Liver (tissue), 3 donors: ENCODE measurements around the gene SMYD4.

Experiments
- FOXA1 ChIP-seq: IDR thresholded peaks from 2 replicates; pipeline ENCODE4 v1.6.1; 2016; ENCODE audit warnings: antibody characterized with exemption
- RAD21 ChIP-seq, 2 donors: IDR thresholded peaks; 2 replicates each; pipeline ENCODE4 v1.6.1; 2016; ENCODE audit warnings: antibody characterized with exemption in 2 of 2, mild to moderate bottlenecking in 2 of 2
- SP1 ChIP-seq: IDR thresholded peaks from 2 replicates; pipeline ENCODE4 v1.6.1; 2018; ENCODE audit warnings: antibody characterized with exemption, mild to moderate bottlenecking
- TAF1 ChIP-seq: conservative IDR thresholded peaks from 2 replicates; pipeline ENCODE4 v1.6.1; 2016; ENCODE audit warnings: antibody characterized with exemption, mild to moderate bottlenecking
- TF ChIP-seq, protein P1 (sequence below): fragments of 150-350 bp; IDR thresholded peaks from 2 replicates; pipeline ENCODE4 v1.5.1; 2017; ENCODE audit warnings: improper control_type of control experiment, low read depth, low read length; ENCODE audit not compliant: missing input control
- TF ChIP-seq, protein P2 (sequence below): IDR thresholded peaks from 2 replicates; pipeline ENCODE4 v1.6.1; 2016; ENCODE audit warnings: antibody characterized with exemption
- TF ChIP-seq, protein P3 (sequence below): IDR thresholded peaks from 2 replicates; pipeline ENCODE4 v1.6.1; 2016; ENCODE audit warnings: antibody characterized with exemption, mild to moderate bottlenecking
- TF ChIP-seq, protein P4 (sequence below): IDR thresholded peaks from 2 replicates; pipeline ENCODE4 v1.6.1; 2016; ENCODE audit warnings: antibody characterized with exemption
- donor health status: healthy.
- donor health status: healthy.

DNA sequence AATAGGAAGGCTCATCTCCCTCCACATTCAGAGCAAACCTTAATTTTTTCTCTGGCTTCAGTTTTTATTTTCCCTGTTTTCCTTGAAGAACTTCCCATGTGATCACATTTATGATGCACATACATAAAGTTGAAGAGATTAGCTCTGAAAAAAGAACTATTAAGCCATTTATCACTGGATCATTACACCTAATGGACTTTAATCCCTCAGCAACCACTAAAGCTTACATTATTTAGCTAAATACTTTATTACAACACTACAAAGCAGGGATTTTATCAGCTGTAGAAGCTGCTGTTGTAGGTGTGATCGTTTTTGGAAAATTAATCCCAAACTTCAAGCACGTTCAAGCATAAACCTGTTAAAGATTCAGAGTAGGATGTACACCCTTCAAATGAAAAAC, 21.1 kb downstream of the SMYD4 start:
- TF ChIP-seq, protein P1, sequence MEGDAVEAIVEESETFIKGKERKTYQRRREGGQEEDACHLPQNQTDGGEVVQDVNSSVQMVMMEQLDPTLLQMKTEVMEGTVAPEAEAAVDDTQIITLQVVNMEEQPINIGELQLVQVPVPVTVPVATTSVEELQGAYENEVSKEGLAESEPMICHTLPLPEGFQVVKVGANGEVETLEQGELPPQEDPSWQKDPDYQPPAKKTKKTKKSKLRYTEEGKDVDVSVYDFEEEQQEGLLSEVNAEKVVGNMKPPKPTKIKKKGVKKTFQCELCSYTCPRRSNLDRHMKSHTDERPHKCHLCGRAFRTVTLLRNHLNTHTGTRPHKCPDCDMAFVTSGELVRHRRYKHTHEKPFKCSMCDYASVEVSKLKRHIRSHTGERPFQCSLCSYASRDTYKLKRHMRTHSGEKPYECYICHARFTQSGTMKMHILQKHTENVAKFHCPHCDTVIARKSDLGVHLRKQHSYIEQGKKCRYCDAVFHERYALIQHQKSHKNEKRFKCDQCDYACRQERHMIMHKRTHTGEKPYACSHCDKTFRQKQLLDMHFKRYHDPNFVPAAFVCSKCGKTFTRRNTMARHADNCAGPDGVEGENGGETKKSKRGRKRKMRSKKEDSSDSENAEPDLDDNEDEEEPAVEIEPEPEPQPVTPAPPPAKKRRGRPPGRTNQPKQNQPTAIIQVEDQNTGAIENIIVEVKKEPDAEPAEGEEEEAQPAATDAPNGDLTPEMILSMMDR, result no peak
- no peak for TF ChIP-seq TAF1
- TF ChIP-seq, protein P2, sequence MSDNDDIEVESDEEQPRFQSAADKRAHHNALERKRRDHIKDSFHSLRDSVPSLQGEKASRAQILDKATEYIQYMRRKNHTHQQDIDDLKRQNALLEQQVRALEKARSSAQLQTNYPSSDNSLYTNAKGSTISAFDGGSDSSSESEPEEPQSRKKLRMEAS, result no peak
- no peak for TF ChIP-seq FOXA1
- TF ChIP-seq RAD21 (IDR thresholded peaks at IDR 0.05), result no peak
- TF ChIP-seq, protein P3, sequence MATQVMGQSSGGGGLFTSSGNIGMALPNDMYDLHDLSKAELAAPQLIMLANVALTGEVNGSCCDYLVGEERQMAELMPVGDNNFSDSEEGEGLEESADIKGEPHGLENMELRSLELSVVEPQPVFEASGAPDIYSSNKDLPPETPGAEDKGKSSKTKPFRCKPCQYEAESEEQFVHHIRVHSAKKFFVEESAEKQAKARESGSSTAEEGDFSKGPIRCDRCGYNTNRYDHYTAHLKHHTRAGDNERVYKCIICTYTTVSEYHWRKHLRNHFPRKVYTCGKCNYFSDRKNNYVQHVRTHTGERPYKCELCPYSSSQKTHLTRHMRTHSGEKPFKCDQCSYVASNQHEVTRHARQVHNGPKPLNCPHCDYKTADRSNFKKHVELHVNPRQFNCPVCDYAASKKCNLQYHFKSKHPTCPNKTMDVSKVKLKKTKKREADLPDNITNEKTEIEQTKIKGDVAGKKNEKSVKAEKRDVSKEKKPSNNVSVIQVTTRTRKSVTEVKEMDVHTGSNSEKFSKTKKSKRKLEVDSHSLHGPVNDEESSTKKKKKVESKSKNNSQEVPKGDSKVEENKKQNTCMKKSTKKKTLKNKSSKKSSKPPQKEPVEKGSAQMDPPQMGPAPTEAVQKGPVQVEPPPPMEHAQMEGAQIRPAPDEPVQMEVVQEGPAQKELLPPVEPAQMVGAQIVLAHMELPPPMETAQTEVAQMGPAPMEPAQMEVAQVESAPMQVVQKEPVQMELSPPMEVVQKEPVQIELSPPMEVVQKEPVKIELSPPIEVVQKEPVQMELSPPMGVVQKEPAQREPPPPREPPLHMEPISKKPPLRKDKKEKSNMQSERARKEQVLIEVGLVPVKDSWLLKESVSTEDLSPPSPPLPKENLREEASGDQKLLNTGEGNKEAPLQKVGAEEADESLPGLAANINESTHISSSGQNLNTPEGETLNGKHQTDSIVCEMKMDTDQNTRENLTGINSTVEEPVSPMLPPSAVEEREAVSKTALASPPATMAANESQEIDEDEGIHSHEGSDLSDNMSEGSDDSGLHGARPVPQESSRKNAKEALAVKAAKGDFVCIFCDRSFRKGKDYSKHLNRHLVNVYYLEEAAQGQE, result no peak
- peak; percentile 71 for TF ChIP-seq SP1
- TF ChIP-seq, protein P4, sequence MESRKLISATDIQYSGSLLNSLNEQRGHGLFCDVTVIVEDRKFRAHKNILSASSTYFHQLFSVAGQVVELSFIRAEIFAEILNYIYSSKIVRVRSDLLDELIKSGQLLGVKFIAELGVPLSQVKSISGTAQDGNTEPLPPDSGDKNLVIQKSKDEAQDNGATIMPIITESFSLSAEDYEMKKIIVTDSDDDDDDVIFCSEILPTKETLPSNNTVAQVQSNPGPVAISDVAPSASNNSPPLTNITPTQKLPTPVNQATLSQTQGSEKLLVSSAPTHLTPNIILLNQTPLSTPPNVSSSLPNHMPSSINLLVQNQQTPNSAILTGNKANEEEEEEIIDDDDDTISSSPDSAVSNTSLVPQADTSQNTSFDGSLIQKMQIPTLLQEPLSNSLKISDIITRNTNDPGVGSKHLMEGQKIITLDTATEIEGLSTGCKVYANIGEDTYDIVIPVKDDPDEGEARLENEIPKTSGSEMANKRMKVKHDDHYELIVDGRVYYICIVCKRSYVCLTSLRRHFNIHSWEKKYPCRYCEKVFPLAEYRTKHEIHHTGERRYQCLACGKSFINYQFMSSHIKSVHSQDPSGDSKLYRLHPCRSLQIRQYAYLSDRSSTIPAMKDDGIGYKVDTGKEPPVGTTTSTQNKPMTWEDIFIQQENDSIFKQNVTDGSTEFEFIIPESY, result no peak
